GM10248 (cell line): ENCODE results near the gene RFXANK.
A peak's percentile ranks its signal among the peaks of the same experiment; 100 is the strongest.
"Not testable (repeated sequence)": the region's sequence is repeated elsewhere in the genome, so short reads cannot be mapped to it uniquely, and the experiment has no call there.

Experiments
- CTCF ChIA-PET: fragments of 300-600 bp; sonication (Branson Sonifier 250); formaldehyde crosslinking; extraction: SDS; loops from one replicate; lab custom pipeline; 2021; ENCODE audit warnings: antibody characterized with exemption; lab: Yijun Ruan, JAX
- POLR2A ChIA-PET: fragments of 350-650 bp; sonication (Branson Sonifier 250); formaldehyde crosslinking; extraction: SDS; loops from one replicate; lab custom pipeline; 2020; ENCODE audit warnings: antibody characterized with exemption; lab: Yijun Ruan, JAX
- DNase-seq: peaks from one replicate; pipeline ENCODE4 v3.0.0; 2012; ENCODE audit errors: extremely low spot score
- TF ChIP-seq, protein P1 (sequence below): IDR thresholded peaks from 2 replicates; pipeline ENCODE4 v1.5.1; 2012; ENCODE audit warnings: mild to moderate bottlenecking, low read depth; ENCODE audit errors: extremely low read depth, missing control alignments, control extremely low read depth

The RFXANK gene

DNA sequence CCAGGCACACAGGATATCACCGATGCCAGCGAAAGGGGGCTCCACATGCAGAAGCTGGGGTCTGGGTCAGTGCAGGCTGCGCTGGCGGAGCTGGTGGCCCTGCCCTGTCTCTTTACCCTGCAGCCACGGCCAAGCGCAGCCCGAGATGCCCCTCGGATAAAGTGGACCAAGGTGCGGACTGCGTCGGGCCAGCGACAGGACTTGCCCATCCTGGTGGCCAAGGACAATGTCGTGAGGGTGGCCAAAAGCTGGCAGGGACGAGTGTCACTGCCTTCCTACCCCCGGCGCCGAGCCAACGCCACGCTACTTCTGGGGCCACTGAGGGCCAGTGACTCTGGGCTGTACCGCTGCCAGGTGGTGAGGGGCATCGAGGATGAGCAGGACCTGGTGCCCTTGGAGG lies 26.9 kb downstream of the RFXANK start:
- TF ChIP-seq, protein P1, sequence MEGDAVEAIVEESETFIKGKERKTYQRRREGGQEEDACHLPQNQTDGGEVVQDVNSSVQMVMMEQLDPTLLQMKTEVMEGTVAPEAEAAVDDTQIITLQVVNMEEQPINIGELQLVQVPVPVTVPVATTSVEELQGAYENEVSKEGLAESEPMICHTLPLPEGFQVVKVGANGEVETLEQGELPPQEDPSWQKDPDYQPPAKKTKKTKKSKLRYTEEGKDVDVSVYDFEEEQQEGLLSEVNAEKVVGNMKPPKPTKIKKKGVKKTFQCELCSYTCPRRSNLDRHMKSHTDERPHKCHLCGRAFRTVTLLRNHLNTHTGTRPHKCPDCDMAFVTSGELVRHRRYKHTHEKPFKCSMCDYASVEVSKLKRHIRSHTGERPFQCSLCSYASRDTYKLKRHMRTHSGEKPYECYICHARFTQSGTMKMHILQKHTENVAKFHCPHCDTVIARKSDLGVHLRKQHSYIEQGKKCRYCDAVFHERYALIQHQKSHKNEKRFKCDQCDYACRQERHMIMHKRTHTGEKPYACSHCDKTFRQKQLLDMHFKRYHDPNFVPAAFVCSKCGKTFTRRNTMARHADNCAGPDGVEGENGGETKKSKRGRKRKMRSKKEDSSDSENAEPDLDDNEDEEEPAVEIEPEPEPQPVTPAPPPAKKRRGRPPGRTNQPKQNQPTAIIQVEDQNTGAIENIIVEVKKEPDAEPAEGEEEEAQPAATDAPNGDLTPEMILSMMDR: no peak
- no peak for DNase-seq
- ChIA-PET CTCF (no interaction called here), POLR2A (no interaction called here)

DNA sequence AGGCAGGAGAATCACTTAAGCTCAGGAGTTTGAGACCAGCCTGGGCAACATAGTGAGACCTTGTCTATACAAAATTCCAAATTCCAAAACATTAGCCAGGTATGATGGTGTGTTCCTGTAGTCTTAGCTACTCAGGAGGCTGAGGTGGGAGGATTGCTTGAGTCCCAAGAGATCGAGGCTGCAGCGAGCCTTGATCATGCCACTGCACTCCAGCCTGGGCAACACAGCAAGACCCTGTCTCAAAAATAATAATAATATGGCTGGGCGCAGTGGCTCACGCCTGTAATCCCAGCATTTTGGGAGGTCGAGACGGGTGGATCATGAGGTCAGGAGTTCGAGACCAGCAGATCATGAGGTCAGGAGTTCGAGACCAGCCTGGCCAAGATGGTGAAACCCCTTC lies 28.9 kb downstream of the RFXANK start:
- CTCF ChIA-PET: interaction anchor here (0.9 kb wide), 1 partner anchor 10 kb away, joined by 3 read pairs; no protein-coding TSS in a partner anchor
- POLR2A ChIA-PET, DNase-seq: not testable (repeated sequence)

DNA sequence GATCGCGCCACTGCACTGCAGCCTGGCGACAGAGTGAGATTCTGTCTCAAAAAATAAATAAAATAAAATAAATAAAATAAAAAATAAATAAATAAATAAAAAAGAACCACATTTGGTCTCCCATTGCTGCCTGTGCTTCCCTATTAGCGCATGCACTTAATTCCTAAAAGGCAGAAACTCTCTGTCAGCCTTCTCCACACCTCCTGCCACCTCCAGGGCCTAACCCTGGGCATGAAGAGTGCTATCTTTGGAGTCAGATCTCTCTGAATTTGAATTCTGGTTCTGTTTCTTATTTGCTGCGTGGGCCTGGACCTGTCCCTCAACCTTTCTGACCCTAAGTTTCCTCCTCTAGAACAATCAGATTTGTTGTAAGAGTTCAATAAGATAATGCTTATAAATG lies 31.0 kb downstream of the RFXANK start:
- TF ChIP-seq, protein P1: no peak
- CTCF ChIA-PET: no interaction called here
- no peak for DNase-seq
- POLR2A ChIA-PET: no interaction called here

DNA sequence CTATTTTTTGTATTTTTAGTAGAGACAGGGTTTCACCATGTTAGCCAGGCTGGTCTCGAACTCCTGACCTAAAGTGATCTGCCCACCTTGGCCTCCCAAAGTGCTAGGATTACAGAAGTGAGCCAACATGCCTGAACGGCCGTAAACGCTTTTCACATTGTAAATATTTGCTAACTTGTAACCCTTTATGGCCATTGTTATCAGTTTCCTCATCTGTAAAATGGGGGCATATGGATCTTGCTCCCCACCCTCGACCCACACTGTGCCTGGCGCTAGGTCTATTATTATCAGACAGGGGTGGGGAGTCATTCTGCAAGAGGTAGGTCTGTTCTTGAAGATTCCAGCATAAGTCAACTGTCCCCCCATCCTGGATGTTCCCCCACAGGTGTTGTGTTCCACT lies 31.6 kb downstream of the RFXANK start:
- no peak for DNase-seq
- TF ChIP-seq, protein P1: no peak
- ChIA-PET POLR2A (no interaction called here), CTCF (interaction anchor here (1.5 to 2.8 kb wide), 3 partner anchors 11 to 76 kb away, joined by 3 to 20 read pairs (median 7); no protein-coding TSS in a partner anchor)

DNA sequence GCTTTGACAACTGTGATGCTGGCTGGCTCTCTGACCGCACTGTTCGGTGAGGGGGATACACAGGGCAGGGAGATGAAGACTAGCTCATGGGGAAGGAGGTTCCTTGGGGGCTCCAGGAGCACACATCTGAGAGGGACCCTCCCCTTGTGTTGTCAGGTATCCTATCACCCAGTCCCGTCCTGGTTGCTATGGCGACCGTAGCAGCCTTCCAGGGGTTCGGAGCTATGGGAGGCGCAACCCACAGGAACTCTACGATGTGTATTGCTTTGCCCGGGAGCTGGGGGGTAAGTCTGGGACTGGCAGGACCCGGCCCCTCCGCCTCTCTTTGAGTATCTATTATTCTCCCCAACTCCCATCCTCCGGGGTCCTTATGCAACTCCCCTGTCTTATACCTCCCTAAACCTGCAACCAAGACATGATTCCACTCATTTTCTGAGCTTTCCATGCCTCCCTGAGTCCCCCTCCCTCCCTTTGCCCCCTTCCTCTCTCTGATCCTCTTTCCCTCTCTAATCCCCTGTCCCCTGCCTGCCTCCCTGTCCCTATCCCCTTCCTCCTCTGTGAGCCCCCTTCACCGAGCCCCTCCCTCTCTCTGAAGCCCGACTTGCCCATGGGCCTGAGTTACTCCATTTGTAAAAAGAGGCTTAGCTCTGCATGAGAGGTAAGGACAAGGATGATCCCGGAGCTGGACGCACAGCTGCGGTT lies 32.2 kb downstream of the RFXANK start:
- POLR2A ChIA-PET: no interaction called here
- TF ChIP-seq, protein P1: no peak
- no peak for DNase-seq
- CTCF ChIA-PET: interaction anchor here (0.8 to 2.8 kb wide), 10 partner anchors 10 to 80 kb away, joined by 3 to 20 read pairs (median 4); no protein-coding TSS in a partner anchor

GRCh38 chr19:19224852-19225494 lies 32.9 kb downstream of the RFXANK start:
- peak; percentile 89 for DNase-seq
- TF ChIP-seq, protein P1: peak; percentile 75
- CTCF ChIA-PET: interaction anchor here (0.8 to 2.8 kb wide), 11 partner anchors 10 to 170 kb away, joined by 3 to 20 read pairs (median 4); no protein-coding TSS in a partner anchor
- POLR2A ChIA-PET: no interaction called here

DNA sequence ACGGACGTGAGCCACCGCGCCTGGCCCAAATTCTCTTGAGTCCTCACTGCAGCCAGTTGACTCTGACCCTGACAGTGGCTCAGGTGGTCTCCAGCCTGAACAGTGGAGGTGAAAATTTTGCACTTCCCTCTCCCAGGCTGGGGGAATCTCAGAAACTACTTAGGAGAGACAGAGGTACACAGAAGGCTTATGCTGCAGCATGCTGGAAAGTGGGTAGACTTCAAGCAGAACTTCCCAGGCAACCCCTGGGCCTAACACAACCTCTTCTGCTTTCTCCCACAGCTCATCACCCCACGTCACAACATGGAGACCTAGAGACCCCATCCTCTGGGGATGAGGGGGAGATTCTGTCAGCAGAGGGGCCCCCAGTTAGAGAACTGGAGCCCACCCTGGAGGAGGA lies 34.1 kb downstream of the RFXANK start:
- ChIA-PET POLR2A (no interaction called here), CTCF (interaction anchor here (1.2 to 2.8 kb wide), 4 partner anchors 8 to 172 kb away, joined by 3 to 20 read pairs (median 8); no protein-coding TSS in a partner anchor)
- TF ChIP-seq, protein P1: no peak
- DNase-seq: no peak
